GM12878 (cell line): ENCODE data around the gene TOB2. TPM values are rescaled to one million over a fixed set of nuclear protein-coding genes. Genes with fewer than 3 reads are reported as not detected.
A peak's percentile ranks its signal among the peaks of the same experiment; 100 is the strongest.

Source experiments
- ASH2L ChIP-seq: fragments of 300-600, 200-600 bp; sonication (generic); IDR thresholded peaks from 2 replicates; pipeline ENCODE4 v1.6.1; 2017; ENCODE audit warnings: low read depth, mild to moderate bottlenecking, borderline replicate concordance
- BCLAF1 ChIP-seq: fragments of 450-650 bp; IDR thresholded peaks from 2 replicates; pipeline ENCODE4 v1.6.1; 2017; ENCODE audit warnings: antibody characterized with exemption, mild to moderate bottlenecking, moderate library complexity
- CEBPB ChIP-seq, 2 experiments: fragments of 150-350 bp in 1 of 2; IDR thresholded peaks; 2 replicates each; pipeline ENCODE4 v1.6.1; 2012 to 2014; ENCODE audit warnings: low read depth in 2 of 2, low read length in 2 of 2, borderline replicate concordance in 1 of 2, inconsistent platforms in 1 of 2
- CREB1 ChIP-seq: IDR thresholded peaks from 2 replicates; pipeline ENCODE4 v1.6.1; 2012; ENCODE audit warnings: low read depth, mild to moderate bottlenecking, inconsistent platforms
- DPF2 ChIP-seq: fragments of 450-650 bp; IDR thresholded peaks from 2 replicates; pipeline ENCODE4 v1.6.1; 2017; ENCODE audit warnings: mild to moderate bottlenecking
- E2F4 ChIP-seq: IDR thresholded peaks from 2 replicates; pipeline ENCODE4 v1.6.1; 2012; ENCODE audit warnings: low read depth, low read length, improper control_type of control experiment
- ETV6 ChIP-seq, 2 experiments: fragments of 450-650 bp in 1 of 2; IDR thresholded peaks in 1 of 2; conservative IDR thresholded peaks in 1 of 2; 2 replicates each; pipeline ENCODE4 v1.6.1; 2014; ENCODE audit warnings: antibody characterized with exemption in 1 of 2, borderline replicate concordance in 1 of 2, low read depth in 1 of 2, mild to moderate bottlenecking in 1 of 2, moderate library complexity in 1 of 2
- MLLT1 ChIP-seq: fragments of 450-650 bp; IDR thresholded peaks from 2 replicates; pipeline ENCODE4 v1.6.1; 2016; ENCODE audit warnings: mild to moderate bottlenecking
- NR2C2 ChIP-seq: IDR thresholded peaks from 2 replicates; pipeline ENCODE4 v1.6.1; 2011; ENCODE audit warnings: borderline replicate concordance, low read depth; ENCODE audit not compliant: control insufficient read depth, insufficient read length
- PAX8 ChIP-seq: fragments of 450-650 bp; IDR thresholded peaks from 2 replicates; pipeline ENCODE4 v1.6.1; 2017; ENCODE audit warnings: mild to moderate bottlenecking, moderate library complexity
- PBX3 ChIP-seq: IDR thresholded peaks from 2 replicates; pipeline ENCODE4 v1.6.1; 2011; ENCODE audit warnings: mild to moderate bottlenecking, low read depth, low read length, moderate library complexity; ENCODE audit not compliant: insufficient replicate concordance
- SPI1 ChIP-seq: IDR thresholded peaks from 2 replicates; pipeline ENCODE4 v1.6.1; 2011; ENCODE audit warnings: low read depth, mild to moderate bottlenecking, low read length, moderate library complexity, borderline replicate concordance; ENCODE audit not compliant: insufficient read depth
- ZBED1 ChIP-seq: IDR thresholded peaks from 2 replicates; pipeline ENCODE4 v1.6.1; 2016; ENCODE audit warnings: borderline replicate concordance
- ZBTB4 ChIP-seq: fragments of 450-650 bp; formaldehyde crosslinking; IDR thresholded peaks from 2 replicates; pipeline ENCODE4 v1.4.0; 2022; ENCODE audit warnings: mild to moderate bottlenecking, moderate library complexity
- ZNF622 ChIP-seq: fragments of 450-650 bp; IDR thresholded peaks from 2 replicates; pipeline ENCODE4 v1.6.1; 2017; ENCODE audit warnings: mild to moderate bottlenecking, inconsistent platforms
- polyA plus RNA-seq, 11 experiments: library from polyadenylated mRNA; depleted of rRNA in 4 of 11; unstranded in 6 of 11; stranded (reverse) in 5 of 11; fragments of >200 nt; fragmentation: Nextera tagmentation in 4 of 11; fragmentation: Illumina TruSeq in 1 of 11; extraction: Ambion mirVana in 4 of 11; extraction: Trizol in 1 of 11; gene quantifications; 1 replicate in 1 of 11; 2 replicates in 10 of 11; pipeline versions ENCODE4 v1.2.1 to v1.2.3, GENCODE V29; 2011 to 2016; ENCODE audit warnings: inconsistent platforms in 2 of 11, missing spikeins in 2 of 11, low read depth in 1 of 11
- total RNA-seq, 4 experiments: library from RNA; depleted of rRNA in 3 of 4; stranded (reverse); fragments of >200 nt in 3 of 4; fragmentation: Illumina TruSeq in 1 of 4; extraction: Trizol in 1 of 4; gene quantifications; 2 replicates each; pipeline versions ENCODE4 v1.2.1 to v1.2.3, GENCODE V29; 2013 to 2021

The TOB2 gene
- total and polyA plus RNA-seq, 10 of the 15 experiments (the other 5 are each of a cell fraction or from before 2014, with no cell fraction given), result 4.5 to 32.0 (median 15.1) TPM

GRCh38 chr22:41403532-41404318, 42.9 kb downstream of the TOB2 start (continued):
- TF ChIP-seq ZBTB4 (CRISPR knock-in tag) (no peak), SPI1 (no peak), CREB1 (0 out of 2 replicates have a peak, but pooled peaks have one; percentile 24), ZBED1 (no peak), BCLAF1 (no peak), PBX3 (no peak), ASH2L (no peak), MLLT1 (0 out of 2 replicates have a peak, but pooled peaks have one; percentile 17), ZNF622 (no peak), E2F4 (no peak), PAX8 (no peak), DPF2 (no peak), CEBPB (IDR thresholded peaks at IDR 0.05; ENCODE audit: borderline replicate concordance in 1 of 2, low read depth in 2 of 2, low read length in 2 of 2) (no peak), NR2C2 (no peak), ETV6 (conservative IDR thresholded peaks at IDR 0.05 in 1 of 2, IDR thresholded peaks at IDR 0.05 in 1 of 2; ENCODE audit: borderline replicate concordance in 1 of 2, low read depth in 1 of 2) (no peak)
